ENCODE measurements around the gene WNT1. TPM values are rescaled to one million over a fixed set of nuclear protein-coding genes. Genes with fewer than 3 reads are reported as not detected.
A peak's percentile ranks its signal among the peaks of the same experiment; 100 is the strongest.

Gene WNT1
- total RNA-seq, 1 donor from 2014 or later = not detected

GRCh38 chr12:48943221-48943620 is 34.9 kb upstream of the WNT1 start:
- peaks cover 23% of the 10 kb centered on the region for H3K36me3 Mint-ChIP-seq (ENCODE audit: unreplicated experiment)
- no peak overlapping the region for H3K27ac Mint-ChIP-seq (ENCODE audit: unreplicated experiment)
- H3K4me1 Mint-ChIP-seq (ENCODE audit: unreplicated experiment) = peaks cover 14% of the 10 kb centered on the region
- H3K4me3 Mint-ChIP-seq (ENCODE audit: unreplicated experiment) = no peak overlapping the region
- no peak for TF ChIP-seq CTCF (IDR thresholded peaks at IDR 0.05)
- H3K9me3 Mint-ChIP-seq (ENCODE audit: unreplicated experiment) = no peaks in the 10 kb centered on the region
- H3K27me3 Mint-ChIP-seq (ENCODE audit: unreplicated experiment) = no peaks in the 10 kb centered on the region
- DNase-seq (ENCODE audit: extremely low spot score, unreplicated experiment) = no peak

GRCh38 chr12:48946205-48946604 is 31.9 kb upstream of the WNT1 start:
- Mint-ChIP-seq H3K27me3 (ENCODE audit: unreplicated experiment) (no peaks in the 10 kb centered on the region), H3K27ac (ENCODE audit: unreplicated experiment) (no peak overlapping the region), H3K4me3 (ENCODE audit: unreplicated experiment) (no peak overlapping the region), H3K36me3 (ENCODE audit: unreplicated experiment) (peaks cover 6% of the 10 kb centered on the region), H3K4me1 (ENCODE audit: unreplicated experiment) (peaks cover 18% of the 10 kb centered on the region), H3K9me3 (ENCODE audit: unreplicated experiment) (no peaks in the 10 kb centered on the region)
- TF ChIP-seq CTCF (IDR thresholded peaks at IDR 0.05) = no peak
- no peak for DNase-seq (ENCODE audit: extremely low spot score, unreplicated experiment)

DNA sequence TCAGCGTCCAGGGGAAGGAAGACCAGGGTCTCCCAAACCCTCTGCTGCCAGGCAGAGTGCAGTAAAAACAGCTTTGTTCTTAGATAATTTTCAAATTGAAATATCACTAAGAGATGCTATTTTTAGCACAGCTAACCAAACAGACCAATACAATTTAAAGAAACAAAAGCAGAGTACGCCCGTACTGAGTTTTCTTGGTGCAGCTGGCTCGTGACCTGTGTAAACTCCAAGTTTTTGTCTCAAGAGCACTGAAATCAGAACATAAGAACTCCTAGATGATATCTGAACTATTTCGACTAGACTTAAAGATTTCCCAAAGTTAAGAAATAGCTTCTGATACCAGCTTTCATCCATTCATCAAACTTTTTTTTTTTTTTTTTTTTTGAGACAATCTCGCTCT is 31.2 kb upstream of the WNT1 start:
- peaks cover 6% of the 10 kb centered on the region for H3K36me3 Mint-ChIP-seq (ENCODE audit: unreplicated experiment)
- no peaks in the 10 kb centered on the region for H3K27me3 Mint-ChIP-seq (ENCODE audit: unreplicated experiment)
- no peak overlapping the region for H3K4me3 Mint-ChIP-seq (ENCODE audit: unreplicated experiment)
- no peak for TF ChIP-seq CTCF (IDR thresholded peaks at IDR 0.05)
- H3K4me1 Mint-ChIP-seq (ENCODE audit: unreplicated experiment) = peaks cover 18% of the 10 kb centered on the region
- no peak for DNase-seq (ENCODE audit: extremely low spot score, unreplicated experiment)
- H3K9me3 Mint-ChIP-seq (ENCODE audit: unreplicated experiment) = no peaks in the 10 kb centered on the region
- H3K27ac Mint-ChIP-seq (ENCODE audit: unreplicated experiment) = peak overlapping the region; percentile 50

DNA sequence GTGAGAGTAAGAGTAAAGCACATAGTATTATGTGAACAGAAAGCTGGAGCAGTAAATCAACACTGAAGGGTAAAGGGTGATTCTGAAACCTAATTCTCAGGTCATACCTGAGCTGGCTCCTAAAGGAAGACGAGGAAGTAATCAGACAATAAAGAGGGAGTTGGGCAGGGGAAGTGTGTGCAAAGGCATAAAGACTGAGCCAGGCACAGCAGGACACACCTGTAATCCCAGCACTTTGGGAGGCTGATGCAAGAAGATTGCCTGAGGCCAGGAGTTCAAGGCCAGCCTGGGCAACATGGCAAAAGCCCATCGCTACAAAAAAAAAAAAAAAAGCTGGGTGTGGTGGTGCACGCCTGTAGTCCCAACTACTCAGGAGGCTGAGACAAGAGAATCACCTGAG is 30.4 kb upstream of the WNT1 start:
- peaks cover 6% of the 10 kb centered on the region for H3K36me3 Mint-ChIP-seq (ENCODE audit: unreplicated experiment)
- H3K9me3 Mint-ChIP-seq (ENCODE audit: unreplicated experiment) = no peaks in the 10 kb centered on the region
- no peak overlapping the region for H3K4me3 Mint-ChIP-seq (ENCODE audit: unreplicated experiment)
- no peak overlapping the region for H3K27ac Mint-ChIP-seq (ENCODE audit: unreplicated experiment)
- TF ChIP-seq CTCF (IDR thresholded peaks at IDR 0.05) = no peak
- no peaks in the 10 kb centered on the region for H3K27me3 Mint-ChIP-seq (ENCODE audit: unreplicated experiment)
- no peak for DNase-seq (ENCODE audit: extremely low spot score, unreplicated experiment)
- H3K4me1 Mint-ChIP-seq (ENCODE audit: unreplicated experiment) = peaks cover 18% of the 10 kb centered on the region

GRCh38 chr12:48952691-48953090 is 25.4 kb upstream of the WNT1 start:
- H3K4me1 Mint-ChIP-seq (ENCODE audit: unreplicated experiment) = peaks cover 23% of the 10 kb centered on the region
- no peak for DNase-seq (ENCODE audit: extremely low spot score, unreplicated experiment)
- no peak overlapping the region for H3K4me3 Mint-ChIP-seq (ENCODE audit: unreplicated experiment)
- no peak for TF ChIP-seq CTCF (IDR thresholded peaks at IDR 0.05)
- H3K36me3 Mint-ChIP-seq (ENCODE audit: unreplicated experiment) = peaks cover 2% of the 10 kb centered on the region
- H3K27ac Mint-ChIP-seq (ENCODE audit: unreplicated experiment) = no peak overlapping the region
- H3K9me3 Mint-ChIP-seq (ENCODE audit: unreplicated experiment) = no peaks in the 10 kb centered on the region
- H3K27me3 Mint-ChIP-seq (ENCODE audit: unreplicated experiment) = no peaks in the 10 kb centered on the region

Measured in osteocyte (in vitro differentiated cells).